ENCODE results near the gene FOXA2. TPM values are rescaled to one million over a fixed set of nuclear protein-coding genes. Genes with fewer than 3 reads are reported as not detected.

Gene FOXA2
- total and polyA plus RNA-seq, 2 of the 13 experiments (the other 11 are each of a cell fraction or from before 2014, with no cell fraction given) = 8.8 to 12.2 TPM

GRCh38 chr20:22533823-22534751, 50.3 kb downstream of the FOXA2 start (continued):
- TF ChIP-seq, protein P1, sequence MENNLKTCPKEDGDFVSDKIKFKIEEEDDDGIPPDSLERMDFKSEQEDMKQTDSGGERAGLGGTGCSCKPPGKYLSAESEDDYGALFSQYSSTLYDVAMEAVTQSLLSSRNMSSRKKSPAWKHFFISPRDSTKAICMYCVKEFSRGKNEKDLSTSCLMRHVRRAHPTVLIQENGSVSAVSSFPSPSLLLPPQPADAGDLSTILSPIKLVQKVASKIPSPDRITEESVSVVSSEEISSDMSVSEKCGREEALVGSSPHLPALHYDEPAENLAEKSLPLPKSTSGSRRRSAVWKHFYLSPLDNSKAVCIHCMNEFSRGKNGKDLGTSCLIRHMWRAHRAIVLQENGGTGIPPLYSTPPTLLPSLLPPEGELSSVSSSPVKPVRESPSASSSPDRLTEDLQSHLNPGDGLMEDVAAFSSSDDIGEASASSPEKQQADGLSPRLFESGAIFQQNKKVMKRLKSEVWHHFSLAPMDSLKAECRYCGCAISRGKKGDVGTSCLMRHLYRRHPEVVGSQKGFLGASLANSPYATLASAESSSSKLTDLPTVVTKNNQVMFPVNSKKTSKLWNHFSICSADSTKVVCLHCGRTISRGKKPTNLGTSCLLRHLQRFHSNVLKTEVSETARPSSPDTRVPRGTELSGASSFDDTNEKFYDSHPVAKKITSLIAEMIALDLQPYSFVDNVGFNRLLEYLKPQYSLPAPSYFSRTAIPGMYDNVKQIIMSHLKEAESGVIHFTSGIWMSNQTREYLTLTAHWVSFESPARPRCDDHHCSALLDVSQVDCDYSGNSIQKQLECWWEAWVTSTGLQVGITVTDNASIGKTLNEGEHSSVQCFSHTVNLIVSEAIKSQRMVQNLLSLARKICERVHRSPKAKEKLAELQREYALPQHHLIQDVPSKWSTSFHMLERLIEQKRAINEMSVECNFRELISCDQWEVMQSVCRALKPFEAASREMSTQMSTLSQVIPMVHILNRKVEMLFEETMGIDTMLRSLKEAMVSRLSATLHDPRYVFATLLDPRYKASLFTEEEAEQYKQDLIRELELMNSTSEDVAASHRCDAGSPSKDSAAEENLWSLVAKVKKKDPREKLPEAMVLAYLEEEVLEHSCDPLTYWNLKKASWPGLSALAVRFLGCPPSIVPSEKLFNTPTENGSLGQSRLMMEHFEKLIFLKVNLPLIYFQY (CRISPR knock-in tag; IDR thresholded peaks at IDR 0.05; ENCODE audit: borderline replicate concordance) = peak; percentile 98
- TF ChIP-seq U2AF1 (optimal IDR thresholded peaks at IDR 0.05; ENCODE audit: low read depth, low read length) (peak; percentile 91), RBFOX2 (IDR thresholded peaks at IDR 0.05; ENCODE audit: low read depth, low read length) (peak; percentile 52; the same call in 1 of the 2 replicates), ZNF724P (CRISPR knock-in tag; IDR thresholded peaks at IDR 0.05; ENCODE audit: borderline replicate concordance) (peak; percentile 99), HDAC1 (CRISPR knock-in tag; IDR thresholded peaks at IDR 0.05) (peak; percentile 98), EZH2 (conservative IDR thresholded peaks at IDR 0.05; ENCODE audit: low read depth, low read length) (no peak), CBX1 (IDR thresholded peaks at IDR 0.05; ENCODE audit: low read depth) (peak; percentile 89), TFDP2 (CRISPR knock-in tag; IDR thresholded peaks at IDR 0.05) (peak; percentile 97), SSRP1 (CRISPR knock-in tag; IDR thresholded peaks at IDR 0.05) (0 out of 2 replicates have a peak, but pooled peaks have one; percentile 34), PRMT3 (CRISPR knock-in tag; IDR thresholded peaks at IDR 0.05; ENCODE audit: borderline replicate concordance, low read depth) (peak; percentile 96; the same call in 1 of the 2 replicates), TOE1 (CRISPR knock-in tag; IDR thresholded peaks at IDR 0.05) (peak; percentile 96), ZNF3 (CRISPR knock-in tag; IDR thresholded peaks at IDR 0.05) (peak; percentile 31; the same call in 1 of the 2 replicates), ZNF232 (CRISPR knock-in tag; IDR thresholded peaks at IDR 0.05; ENCODE audit: borderline replicate concordance) (peak; percentile 100), KAT8 (CRISPR knock-in tag; IDR thresholded peaks at IDR 0.05) (peak; percentile 84), ZNF337 (CRISPR knock-in tag; IDR thresholded peaks at IDR 0.05; ENCODE audit: borderline replicate concordance, low read depth) (peak; percentile 99), MIER3 (CRISPR knock-in tag; IDR thresholded peaks at IDR 0.05; ENCODE audit: borderline replicate concordance) (peak; percentile 88; the same call in 1 of the 2 replicates), ZFX (CRISPR knock-in tag; IDR thresholded peaks at IDR 0.05; ENCODE audit: low read depth) (peak; percentile 99)
- TF ChIP-seq, protein P2, sequence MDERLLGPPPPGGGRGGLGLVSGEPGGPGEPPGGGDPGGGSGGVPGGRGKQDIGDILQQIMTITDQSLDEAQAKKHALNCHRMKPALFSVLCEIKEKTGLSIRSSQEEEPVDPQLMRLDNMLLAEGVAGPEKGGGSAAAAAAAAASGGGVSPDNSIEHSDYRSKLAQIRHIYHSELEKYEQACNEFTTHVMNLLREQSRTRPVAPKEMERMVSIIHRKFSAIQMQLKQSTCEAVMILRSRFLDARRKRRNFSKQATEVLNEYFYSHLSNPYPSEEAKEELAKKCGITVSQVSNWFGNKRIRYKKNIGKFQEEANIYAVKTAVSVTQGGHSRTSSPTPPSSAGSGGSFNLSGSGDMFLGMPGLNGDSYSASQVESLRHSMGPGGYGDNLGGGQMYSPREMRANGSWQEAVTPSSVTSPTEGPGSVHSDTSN (CRISPR knock-in tag; IDR thresholded peaks at IDR 0.05) = no peak
- TF ChIP-seq, protein P3, sequence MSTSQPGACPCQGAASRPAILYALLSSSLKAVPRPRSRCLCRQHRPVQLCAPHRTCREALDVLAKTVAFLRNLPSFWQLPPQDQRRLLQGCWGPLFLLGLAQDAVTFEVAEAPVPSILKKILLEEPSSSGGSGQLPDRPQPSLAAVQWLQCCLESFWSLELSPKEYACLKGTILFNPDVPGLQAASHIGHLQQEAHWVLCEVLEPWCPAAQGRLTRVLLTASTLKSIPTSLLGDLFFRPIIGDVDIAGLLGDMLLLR (CRISPR knock-in tag; IDR thresholded peaks at IDR 0.05) = peak; percentile 100
- TF ChIP-seq, protein P4, sequence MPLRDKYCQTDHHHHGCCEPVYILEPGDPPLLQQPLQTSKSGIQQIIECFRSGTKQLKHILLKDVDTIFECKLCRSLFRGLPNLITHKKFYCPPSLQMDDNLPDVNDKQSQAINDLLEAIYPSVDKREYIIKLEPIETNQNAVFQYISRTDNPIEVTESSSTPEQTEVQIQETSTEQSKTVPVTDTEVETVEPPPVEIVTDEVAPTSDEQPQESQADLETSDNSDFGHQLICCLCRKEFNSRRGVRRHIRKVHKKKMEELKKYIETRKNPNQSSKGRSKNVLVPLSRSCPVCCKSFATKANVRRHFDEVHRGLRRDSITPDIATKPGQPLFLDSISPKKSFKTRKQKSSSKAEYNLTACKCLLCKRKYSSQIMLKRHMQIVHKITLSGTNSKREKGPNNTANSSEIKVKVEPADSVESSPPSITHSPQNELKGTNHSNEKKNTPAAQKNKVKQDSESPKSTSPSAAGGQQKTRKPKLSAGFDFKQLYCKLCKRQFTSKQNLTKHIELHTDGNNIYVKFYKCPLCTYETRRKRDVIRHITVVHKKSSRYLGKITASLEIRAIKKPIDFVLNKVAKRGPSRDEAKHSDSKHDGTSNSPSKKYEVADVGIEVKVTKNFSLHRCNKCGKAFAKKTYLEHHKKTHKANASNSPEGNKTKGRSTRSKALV (CRISPR knock-in tag; IDR thresholded peaks at IDR 0.05) = peak; percentile 97
